Measurements from ENCODE around the gene TBC1D3G. TPM values are rescaled to one million over a fixed set of nuclear protein-coding genes. Genes with fewer than 3 reads are reported as not detected.
"Not testable (repeated sequence)": the region's sequence is repeated elsewhere in the genome, so short reads cannot be mapped to it uniquely, and the experiment has no call there.

Gene TBC1D3G
- total and polyA plus RNA-seq, 2 of the 4 experiments (the other 2 are of a cell fraction) = not detected

- ATAC-seq (ENCODE audit: low read depth) = not testable (repeated sequence)
- no CpG with 5 or more reads among the region's 1 CpG for WGBS, 2 experiments (ENCODE audit: extremely low coverage in 2 of 2, insufficient read length in 1 of 2)
Observed at GRCh38 chr17:36295161-36295560, 28.5 kb upstream of the TBC1D3G start.

GRCh38 chr17:36315736-36316135 lies 7.9 kb upstream of the TBC1D3G start:
- H3K18ac ChIP-seq (ENCODE audit: low read depth, low read length); H4K20me1 ChIP-seq (ENCODE audit: insufficient read depth, low read length); H2BK5ac ChIP-seq (ENCODE audit: low read depth, low read length, poor library complexity, severe bottlenecking); H3K4ac ChIP-seq (ENCODE audit: low read depth, low read length); H3K4me2 ChIP-seq (ENCODE audit: low read depth, low read length); H3K79me1 ChIP-seq (ENCODE audit: low read depth in 1 of 2, low read length in 2 of 2); POLR2A ChIA-PET (ENCODE audit: unreplicated experiment); H3K36me3 ChIP-seq (ENCODE audit: control insufficient read depth, insufficient read depth, low read length); DNase-seq; H3K9me3 ChIP-seq (ENCODE audit: control insufficient read depth, insufficient read depth, low read length); H3K23ac ChIP-seq (ENCODE audit: low read depth, low read length); H3K56ac ChIP-seq (ENCODE audit: extremely low read depth, insufficient read depth, low read length); H3K14ac ChIP-seq (replicated peaks; ENCODE audit: low read depth, low read length); H2BK120ac ChIP-seq (ENCODE audit: low read depth, low read length); H3K27me3 ChIP-seq (ENCODE audit: control insufficient read depth, insufficient read depth, low read length); ATAC-seq (ENCODE audit: low read depth); intact Hi-C loops (cut with micrococcal nuclease); H2AFZ ChIP-seq (replicated peaks; ENCODE audit: low read length, poor library complexity); dilution Hi-C loops (cut with HindIII; ENCODE audit: low sequenced_read_pairs, unreplicated experiment); H3K4me1 ChIP-seq (ENCODE audit: control insufficient read depth, insufficient read depth, low read length); H3K4me3 ChIP-seq (ENCODE audit: insufficient read depth, low read depth, low read length); H2BK15ac ChIP-seq (ENCODE audit: low read depth, low read length); BruUV-seq (replicated peaks); H3K27ac ChIP-seq (ENCODE audit: insufficient read depth, low read length); H3K9ac ChIP-seq (ENCODE audit: low read depth, low read length); H2AK9ac ChIP-seq (replicated peaks; ENCODE audit: low read depth, low read length, poor library complexity); in situ Hi-C loops (cut with MboI; ENCODE audit: low sequenced_read_pairs); H4K5ac ChIP-seq (ENCODE audit: low read depth, low read length); H4K8ac ChIP-seq (ENCODE audit: low read depth in 2 of 2, low read length in 2 of 2); H4K91ac ChIP-seq (ENCODE audit: insufficient read depth, low read depth, low read length); H3K9me1 ChIP-seq (ENCODE audit: insufficient read depth, low read length); H2AK5ac ChIP-seq (ENCODE audit: low read depth, low read length); CTCF ChIA-PET; H2BK20ac ChIP-seq (ENCODE audit: low read depth, low read length): not testable (repeated sequence)
- no CpG with 5 or more reads among the region's 2 CpGs for WGBS, 2 experiments (ENCODE audit: extremely low coverage in 2 of 2, insufficient read length in 1 of 2)

More at GRCh38 chr17:36295161-36295560, 28.5 kb upstream of the TBC1D3G start:
- H3K56ac ChIP-seq (ENCODE audit: extremely low read depth, insufficient read depth, low read length); BruUV-seq (replicated peaks); H3K14ac ChIP-seq (replicated peaks; ENCODE audit: low read depth, low read length); H2BK15ac ChIP-seq (ENCODE audit: low read depth, low read length); H4K8ac ChIP-seq (ENCODE audit: low read depth in 2 of 2, low read length in 2 of 2); H3K9me3 ChIP-seq (ENCODE audit: control insufficient read depth, insufficient read depth, low read length); H3K4me1 ChIP-seq (ENCODE audit: control insufficient read depth, insufficient read depth, low read length); dilution Hi-C loops (cut with HindIII; ENCODE audit: low sequenced_read_pairs, unreplicated experiment); H3K4me3 ChIP-seq (ENCODE audit: insufficient read depth, low read depth, low read length); H3K4me2 ChIP-seq (ENCODE audit: low read depth, low read length); CTCF ChIA-PET; H3K9me1 ChIP-seq (ENCODE audit: insufficient read depth, low read length); H3K4ac ChIP-seq (ENCODE audit: low read depth, low read length); H2AK5ac ChIP-seq (ENCODE audit: low read depth, low read length); H4K91ac ChIP-seq (ENCODE audit: insufficient read depth, low read depth, low read length); POLR2A ChIA-PET (ENCODE audit: unreplicated experiment); H4K5ac ChIP-seq (ENCODE audit: low read depth, low read length); DNase-seq; H3K23ac ChIP-seq (ENCODE audit: low read depth, low read length); H4K20me1 ChIP-seq (ENCODE audit: insufficient read depth, low read length); intact Hi-C loops (cut with micrococcal nuclease); H3K36me3 ChIP-seq (ENCODE audit: control insufficient read depth, insufficient read depth, low read length); H2BK20ac ChIP-seq (ENCODE audit: low read depth, low read length); H3K18ac ChIP-seq (ENCODE audit: low read depth, low read length); H2AFZ ChIP-seq (replicated peaks; ENCODE audit: low read length, poor library complexity); H3K27me3 ChIP-seq (ENCODE audit: control insufficient read depth, insufficient read depth, low read length); H2BK120ac ChIP-seq (ENCODE audit: low read depth, low read length); in situ Hi-C loops (cut with MboI; ENCODE audit: low sequenced_read_pairs); H2BK5ac ChIP-seq (ENCODE audit: low read depth, low read length, poor library complexity, severe bottlenecking); H3K79me1 ChIP-seq (ENCODE audit: low read depth in 1 of 2, low read length in 2 of 2); H3K9ac ChIP-seq (ENCODE audit: low read depth, low read length); H3K27ac ChIP-seq (ENCODE audit: insufficient read depth, low read length); H2AK9ac ChIP-seq (replicated peaks; ENCODE audit: low read depth, low read length, poor library complexity): not testable (repeated sequence)
